ENCODE results near the gene ENTHD1. TPM values are rescaled to one million over a fixed set of nuclear protein-coding genes. Genes with fewer than 3 reads are reported as not detected.

The ENTHD1 gene
- total RNA-seq, 1 experiment from 2014 or later = not detected

GRCh38 chr22:39908136-39908535 is 14.6 kb upstream of the ENTHD1 start:
- no TSS peak for BruUV-seq (replicated peaks)
- Mint-ChIP-seq H3K27me3 (ENCODE audit: unreplicated experiment) (peaks cover 88% of the 10 kb centered on the region), H3K36me3 (ENCODE audit: insufficient read depth, unreplicated experiment) (no peaks in the 10 kb centered on the region)

DNA sequence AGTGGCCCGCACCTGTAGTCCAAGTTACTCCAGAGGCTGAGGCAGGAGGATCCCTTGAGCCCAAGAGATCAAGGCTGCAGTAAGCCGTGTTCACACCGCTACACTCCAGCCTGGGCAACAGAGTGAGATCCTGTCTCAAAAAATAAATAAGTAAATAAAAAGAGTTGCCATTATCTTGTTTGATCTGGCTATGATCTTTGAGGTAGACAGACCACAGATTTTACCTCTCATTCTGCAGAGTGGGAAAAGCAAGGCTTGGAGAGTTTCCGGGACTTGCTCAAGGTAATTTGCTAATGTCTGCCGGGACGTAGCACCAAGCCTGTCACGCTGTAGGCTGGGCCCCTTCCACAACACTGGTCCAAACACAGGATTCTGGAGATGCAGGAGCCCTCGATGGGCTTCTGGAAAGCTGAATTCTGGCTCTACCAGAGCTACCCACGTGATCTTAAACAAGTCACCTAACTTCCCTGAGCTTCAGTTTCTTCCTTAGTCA is 14.1 kb upstream of the ENTHD1 start:
- Mint-ChIP-seq H3K9me3 (ENCODE audit: low read depth, unreplicated experiment) (no peaks in the 10 kb centered on the region), H3K36me3 (ENCODE audit: insufficient read depth, unreplicated experiment) (no peaks in the 10 kb centered on the region), H3K4me3 (ENCODE audit: low read depth, unreplicated experiment) (no peak overlapping the region), H3K27me3 (ENCODE audit: unreplicated experiment) (peaks cover 88% of the 10 kb centered on the region), H3K4me1 (ENCODE audit: low read depth, unreplicated experiment) (no peaks in the 10 kb centered on the region), H3K27ac (ENCODE audit: unreplicated experiment) (no peak overlapping the region)
- TF ChIP-seq, protein P1, sequence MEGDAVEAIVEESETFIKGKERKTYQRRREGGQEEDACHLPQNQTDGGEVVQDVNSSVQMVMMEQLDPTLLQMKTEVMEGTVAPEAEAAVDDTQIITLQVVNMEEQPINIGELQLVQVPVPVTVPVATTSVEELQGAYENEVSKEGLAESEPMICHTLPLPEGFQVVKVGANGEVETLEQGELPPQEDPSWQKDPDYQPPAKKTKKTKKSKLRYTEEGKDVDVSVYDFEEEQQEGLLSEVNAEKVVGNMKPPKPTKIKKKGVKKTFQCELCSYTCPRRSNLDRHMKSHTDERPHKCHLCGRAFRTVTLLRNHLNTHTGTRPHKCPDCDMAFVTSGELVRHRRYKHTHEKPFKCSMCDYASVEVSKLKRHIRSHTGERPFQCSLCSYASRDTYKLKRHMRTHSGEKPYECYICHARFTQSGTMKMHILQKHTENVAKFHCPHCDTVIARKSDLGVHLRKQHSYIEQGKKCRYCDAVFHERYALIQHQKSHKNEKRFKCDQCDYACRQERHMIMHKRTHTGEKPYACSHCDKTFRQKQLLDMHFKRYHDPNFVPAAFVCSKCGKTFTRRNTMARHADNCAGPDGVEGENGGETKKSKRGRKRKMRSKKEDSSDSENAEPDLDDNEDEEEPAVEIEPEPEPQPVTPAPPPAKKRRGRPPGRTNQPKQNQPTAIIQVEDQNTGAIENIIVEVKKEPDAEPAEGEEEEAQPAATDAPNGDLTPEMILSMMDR (IDR thresholded peaks at IDR 0.05; ENCODE audit: unreplicated experiment) = no peak
- no TSS peak for BruUV-seq (replicated peaks)
- intact Hi-C loops (cut with micrococcal nuclease; ENCODE audit: unreplicated experiment) = no loop called here
- no peak for DNase-seq
- CTCF ChIA-PET = no interaction called here

More at GRCh38 chr22:39908136-39908535, 14.6 kb upstream of the ENTHD1 start:
- Mint-ChIP-seq H3K4me3 (ENCODE audit: low read depth, unreplicated experiment) (no peak overlapping the region), H3K27ac (ENCODE audit: unreplicated experiment) (no peak overlapping the region), H3K4me1 (ENCODE audit: low read depth, unreplicated experiment) (no peaks in the 10 kb centered on the region), H3K9me3 (ENCODE audit: low read depth, unreplicated experiment) (no peaks in the 10 kb centered on the region)
- TF ChIP-seq, protein P1 (IDR thresholded peaks at IDR 0.05; ENCODE audit: unreplicated experiment) = no peak
- CTCF ChIA-PET = no interaction called here
- DNase-seq = no peak
- intact Hi-C loops (cut with micrococcal nuclease; ENCODE audit: unreplicated experiment) = no loop called here

DNA sequence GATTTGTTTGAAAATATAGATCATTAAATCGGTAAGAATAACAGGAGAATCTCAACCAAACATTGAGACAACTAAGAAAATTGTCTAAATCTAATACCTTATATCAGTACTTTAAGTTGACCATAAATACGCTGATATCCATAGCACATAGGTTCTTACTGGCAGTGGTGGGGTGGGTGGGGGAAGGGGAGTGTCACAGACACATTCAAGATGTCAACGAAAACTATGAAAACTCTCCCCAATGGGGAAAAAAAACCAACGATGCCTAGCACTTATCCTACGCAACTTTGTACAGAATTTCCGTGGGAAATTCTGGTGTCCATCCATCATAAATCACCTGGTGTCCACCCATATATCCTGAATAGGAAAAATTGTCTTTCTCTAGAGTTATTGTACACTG is 13.5 kb upstream of the ENTHD1 start:
- no peak for DNase-seq
- CTCF ChIA-PET = no interaction called here
- no TSS peak for BruUV-seq (replicated peaks)
- intact Hi-C loops (cut with micrococcal nuclease; ENCODE audit: unreplicated experiment) = no loop called here
- no peak overlapping the region for H3K27ac Mint-ChIP-seq (ENCODE audit: unreplicated experiment)
- no peaks in the 10 kb centered on the region for H3K9me3 Mint-ChIP-seq (ENCODE audit: low read depth, unreplicated experiment)
- H3K36me3 Mint-ChIP-seq (ENCODE audit: insufficient read depth, unreplicated experiment) = no peaks in the 10 kb centered on the region
- H3K4me1 Mint-ChIP-seq (ENCODE audit: low read depth, unreplicated experiment) = no peaks in the 10 kb centered on the region
- no peak overlapping the region for H3K4me3 Mint-ChIP-seq (ENCODE audit: low read depth, unreplicated experiment)
- TF ChIP-seq, protein P1 (IDR thresholded peaks at IDR 0.05; ENCODE audit: unreplicated experiment) = no peak
- H3K27me3 Mint-ChIP-seq (ENCODE audit: unreplicated experiment) = peaks cover 88% of the 10 kb centered on the region

DNA sequence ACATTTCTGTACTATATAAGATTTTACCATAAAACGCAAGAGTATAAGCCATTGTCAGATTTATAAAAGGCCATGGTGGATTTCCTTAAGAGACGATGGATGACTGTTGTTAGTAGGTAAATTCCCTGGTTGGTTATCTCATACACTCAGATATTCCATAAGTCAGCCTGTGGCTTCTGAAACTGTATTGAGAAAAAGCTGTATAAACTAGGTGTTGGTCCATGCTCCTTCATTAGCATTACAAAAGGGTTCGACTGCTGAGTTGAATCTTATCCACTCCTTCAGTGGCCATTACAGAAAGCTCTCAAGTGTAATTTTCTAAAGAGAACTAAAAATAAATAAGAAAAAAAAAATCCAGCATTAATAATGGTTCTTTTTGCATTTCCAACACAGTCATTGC is 12.6 kb upstream of the ENTHD1 start:
- Mint-ChIP-seq H3K9me3 (ENCODE audit: low read depth, unreplicated experiment) (no peaks in the 10 kb centered on the region), H3K27me3 (ENCODE audit: unreplicated experiment) (peaks cover 88% of the 10 kb centered on the region), H3K4me1 (ENCODE audit: low read depth, unreplicated experiment) (no peaks in the 10 kb centered on the region), H3K4me3 (ENCODE audit: low read depth, unreplicated experiment) (no peak overlapping the region), H3K36me3 (ENCODE audit: insufficient read depth, unreplicated experiment) (no peaks in the 10 kb centered on the region), H3K27ac (ENCODE audit: unreplicated experiment) (no peak overlapping the region)
- intact Hi-C loops (cut with micrococcal nuclease; ENCODE audit: unreplicated experiment) = no loop called here
- DNase-seq = no peak
- TF ChIP-seq, protein P1 (IDR thresholded peaks at IDR 0.05; ENCODE audit: unreplicated experiment) = no peak
- CTCF ChIA-PET = interaction anchor here (0.6 kb wide), 2 partner anchors 9 to 292 kb away, joined by 3 to 4 read pairs; no protein-coding TSS in a partner anchor
- BruUV-seq (replicated peaks) = no TSS peak

Data from Calu3 (cell line).